HG02840 (cell line): ENCODE measurements around the gene PGAP1.

Experiments
- ATAC-seq: cut with Tn5 transposase; IDR thresholded peaks from one replicate; pipeline ENCODE4 v1.9.1; 2021; ENCODE audit warnings: mild to moderate bottlenecking, moderate library complexity, moderate number of reproducible peaks; ENCODE audit not compliant: unreplicated experiment, low FRiP score

PGAP1 gene

GRCh38 chr2:196821195-196821594 lies 105.3 kb downstream of the PGAP1 start:
- ATAC-seq: no peak

DNA sequence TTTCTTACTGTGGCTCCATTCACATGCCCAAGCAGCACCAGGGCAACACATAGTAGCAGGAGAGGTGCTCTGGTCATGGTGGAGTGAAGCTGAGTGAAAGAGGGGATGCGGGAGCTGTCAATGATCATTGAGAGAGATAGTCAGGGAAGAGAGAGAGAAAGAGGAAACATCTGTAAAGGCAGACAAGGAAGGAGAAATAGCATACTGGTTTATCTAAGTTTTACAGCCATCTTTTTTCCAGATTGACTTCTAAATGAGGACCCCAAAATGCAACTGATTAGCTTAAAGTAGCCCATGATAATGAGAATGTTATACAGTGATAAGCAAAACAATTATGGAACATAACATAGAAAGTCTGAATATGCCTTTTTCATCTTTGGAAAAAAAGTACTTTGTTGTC lies 117.2 kb downstream of the PGAP1 start, which contains the start of gene C2orf66:
Gene C2orf66 (minus strand): TSS at position 96 of the 400 bp plus-strand sequence. CDS start 19 bp downstream, at position 77.
- ATAC-seq: no peak

- no peak for ATAC-seq
Observed at GRCh38 chr2:196808083-196808665, 118.3 kb downstream of the PGAP1 start.

DNA sequence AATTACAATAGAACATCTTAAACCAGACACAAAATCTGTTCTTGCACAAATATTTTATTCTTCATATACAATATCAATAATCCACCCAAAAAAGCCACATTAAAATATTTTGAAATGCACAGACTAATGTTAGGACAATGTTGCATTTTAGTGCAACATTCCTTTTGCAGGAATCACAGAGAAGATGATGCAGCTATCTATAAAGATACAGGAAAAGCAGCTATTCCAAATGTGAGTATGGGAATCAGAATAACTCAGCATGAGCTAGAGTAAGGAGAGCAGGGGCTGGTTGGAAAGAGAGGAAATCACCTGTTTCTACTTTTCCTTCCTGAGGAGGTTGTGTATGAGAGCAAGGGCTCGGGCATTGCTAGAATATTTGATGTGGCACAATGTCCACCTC lies 122.1 kb downstream of the PGAP1 start:
- ATAC-seq: no peak

DNA sequence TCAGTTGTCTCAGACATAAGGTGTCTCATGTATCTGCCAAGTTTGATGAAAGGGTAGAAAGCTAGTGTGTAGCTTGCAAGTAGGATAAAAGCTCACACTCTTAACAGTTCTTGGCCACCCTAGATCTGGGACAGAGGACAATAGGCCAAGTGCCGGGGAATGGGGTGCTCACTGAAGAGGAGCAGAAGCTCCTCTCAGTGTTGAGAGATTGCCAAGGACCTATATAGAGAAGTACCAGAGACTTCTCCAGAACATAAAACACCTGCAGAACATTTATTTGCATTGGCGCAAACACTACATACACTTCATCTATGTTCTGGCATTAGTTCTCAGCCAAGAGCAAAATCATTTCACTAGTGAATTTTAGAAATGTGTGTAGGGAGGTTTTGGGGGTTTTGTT lies 124.1 kb downstream of the PGAP1 start:
- no peak for ATAC-seq

GRCh38 chr2:196801674-196802261 lies 124.7 kb downstream of the PGAP1 start:
- ATAC-seq: no peak

DNA sequence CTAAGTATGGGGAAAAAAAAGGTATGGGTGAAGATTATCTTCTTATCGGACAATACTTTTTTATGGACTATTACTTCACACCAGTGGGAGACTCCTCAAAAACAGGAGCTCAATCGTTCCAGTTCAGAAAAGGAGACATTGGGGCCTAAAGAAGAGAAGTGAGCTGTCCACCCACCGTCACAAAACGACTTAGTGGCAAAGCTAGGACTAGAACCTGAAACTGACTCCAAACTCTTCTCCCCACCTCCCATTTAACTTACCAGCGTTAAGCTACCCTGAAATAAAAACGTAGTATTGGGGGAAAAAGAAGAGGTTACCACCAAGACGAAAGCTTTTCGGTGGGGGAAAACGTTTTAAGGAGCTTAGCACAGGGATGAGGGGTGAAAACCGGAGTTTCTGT lies 127.5 kb downstream of the PGAP1 start:
- no peak for ATAC-seq

DNA sequence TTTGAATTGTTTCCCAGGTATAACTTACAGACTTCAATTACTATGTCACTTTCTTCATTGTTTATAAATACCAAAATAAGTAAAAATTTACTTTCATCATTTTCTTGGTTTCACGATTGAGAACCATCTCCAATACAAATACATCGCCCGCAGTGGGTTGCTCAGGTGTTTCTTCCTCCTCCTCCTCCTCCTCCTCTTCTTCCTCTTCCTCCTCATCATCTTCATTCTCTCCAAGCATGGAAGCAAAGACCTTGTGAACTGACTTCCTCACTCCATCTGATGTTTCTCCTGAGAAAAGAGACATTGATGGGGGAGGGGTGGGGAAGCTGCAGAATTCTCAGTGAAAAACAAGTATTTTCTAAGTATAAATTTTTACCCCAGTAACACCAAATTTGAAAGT lies 133.6 kb downstream of the PGAP1 start:
- no peak for ATAC-seq

DNA sequence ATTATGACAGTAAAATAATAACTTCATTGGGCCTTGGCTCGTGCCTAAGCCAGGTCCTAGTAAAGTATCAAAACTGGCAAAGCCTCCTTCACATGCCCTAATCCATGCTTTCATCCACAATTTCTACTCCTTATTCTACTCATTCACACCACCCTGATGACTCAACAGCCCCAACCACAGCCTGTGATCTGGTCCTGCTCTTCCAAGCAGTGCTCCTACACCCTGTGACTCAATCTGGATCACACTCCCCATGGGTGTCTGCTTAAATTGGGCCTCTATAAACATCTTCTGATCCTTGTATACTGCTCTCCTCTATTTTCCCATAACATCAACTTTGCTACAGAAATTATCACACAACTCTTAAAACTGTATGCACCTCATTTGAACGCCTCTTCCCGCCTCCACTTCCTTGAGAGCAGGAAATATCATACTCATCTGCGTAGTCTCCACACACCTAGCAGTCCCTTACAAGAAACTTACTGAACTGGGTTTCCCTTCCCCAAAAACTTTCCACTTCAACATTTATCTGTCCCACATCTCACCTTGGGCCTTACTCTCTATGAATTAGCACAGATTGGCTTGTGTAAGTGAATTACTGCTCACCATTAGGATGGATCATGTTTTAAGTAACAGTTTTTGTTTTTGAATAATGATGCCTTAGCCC lies 142.9 kb downstream of the PGAP1 start:
- ATAC-seq: peak; percentile 60
